ENCODE results near the gene CYP2W1.

The CYP2W1 gene

DNA sequence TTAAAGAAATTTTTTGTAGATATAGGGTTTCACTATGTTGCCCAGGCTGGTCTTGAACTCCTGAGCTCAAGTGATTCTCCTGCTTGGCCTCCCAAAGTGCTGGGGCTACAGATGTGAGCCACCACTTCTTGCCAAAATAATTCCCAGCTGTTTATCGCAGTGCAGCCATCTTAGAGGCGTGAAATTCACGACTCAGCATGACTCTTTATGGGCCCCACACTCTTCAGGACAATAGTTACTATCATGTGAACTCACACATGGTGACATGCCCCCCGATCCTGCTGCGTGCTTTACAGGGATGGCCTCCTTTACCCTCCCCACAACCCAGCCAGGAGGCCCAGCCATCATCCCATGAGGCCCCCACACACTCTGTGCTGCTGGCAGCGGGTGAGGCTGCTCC, 12.2 kb upstream of the CYP2W1 start:
- Histone ChIP-seq H3K36me3 (ENCODE audit: control insufficient read depth in 2 of 2, insufficient read depth in 2 of 2, low read length in 2 of 2) (peaks cover 41 to 48% of the 10 kb centered on the region in 2 donors), H3K27ac (ENCODE audit: low read length) (no peak overlapping the region), H3K4me3 (ENCODE audit: low read length in 2 of 2) (no peak overlapping the region), H3K27me3 (ENCODE audit: control insufficient read depth in 1 of 2, insufficient read depth in 2 of 2, low read length in 2 of 2) (no peaks in the 10 kb centered on the region), H3K9ac (ENCODE audit: low read length in 2 of 2) (no peak overlapping the region), H3K9me3 (ENCODE audit: control insufficient read depth in 2 of 2, low read length in 2 of 2) (no peaks in the 10 kb centered on the region), H3K4me1 (ENCODE audit: control insufficient read depth, insufficient read depth, low read length) (peaks cover 32% of the 10 kb centered on the region)

DNA sequence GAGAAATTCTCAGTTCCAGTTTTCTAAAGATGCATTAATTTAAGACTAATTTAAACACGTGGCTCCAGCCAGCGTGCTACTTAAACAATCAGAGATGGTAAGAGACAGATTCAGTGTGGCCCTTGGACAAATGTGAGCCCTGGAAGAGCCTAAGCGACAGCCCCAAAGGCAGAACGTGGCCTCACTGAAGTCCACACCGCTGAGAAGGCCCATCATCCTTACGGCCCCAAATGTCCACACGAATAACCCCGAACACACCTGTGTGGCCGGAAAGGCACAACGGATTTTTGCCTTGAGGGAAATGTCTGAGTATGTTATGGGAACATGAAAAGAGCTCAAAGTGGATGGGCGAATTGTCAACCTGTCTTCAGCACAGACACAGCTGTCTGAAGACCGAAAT, 10.9 kb upstream of the CYP2W1 start:
- Histone ChIP-seq H3K9me3 (ENCODE audit: control insufficient read depth in 2 of 2, low read length in 2 of 2) (no peaks in the 10 kb centered on the region), H3K4me3 (ENCODE audit: low read length in 2 of 2) (no peak overlapping the region), H3K27ac (ENCODE audit: low read length) (no peak overlapping the region), H3K9ac (ENCODE audit: low read length in 2 of 2) (no peak overlapping the region), H3K27me3 (ENCODE audit: control insufficient read depth in 1 of 2, insufficient read depth in 2 of 2, low read length in 2 of 2) (no peaks in the 10 kb centered on the region), H3K36me3 (ENCODE audit: control insufficient read depth in 2 of 2, insufficient read depth in 2 of 2, low read length in 2 of 2) (peaks cover 38 to 40% of the 10 kb centered on the region in 2 donors), H3K4me1 (ENCODE audit: control insufficient read depth, insufficient read depth, low read length) (peaks cover 26% of the 10 kb centered on the region)

DNA sequence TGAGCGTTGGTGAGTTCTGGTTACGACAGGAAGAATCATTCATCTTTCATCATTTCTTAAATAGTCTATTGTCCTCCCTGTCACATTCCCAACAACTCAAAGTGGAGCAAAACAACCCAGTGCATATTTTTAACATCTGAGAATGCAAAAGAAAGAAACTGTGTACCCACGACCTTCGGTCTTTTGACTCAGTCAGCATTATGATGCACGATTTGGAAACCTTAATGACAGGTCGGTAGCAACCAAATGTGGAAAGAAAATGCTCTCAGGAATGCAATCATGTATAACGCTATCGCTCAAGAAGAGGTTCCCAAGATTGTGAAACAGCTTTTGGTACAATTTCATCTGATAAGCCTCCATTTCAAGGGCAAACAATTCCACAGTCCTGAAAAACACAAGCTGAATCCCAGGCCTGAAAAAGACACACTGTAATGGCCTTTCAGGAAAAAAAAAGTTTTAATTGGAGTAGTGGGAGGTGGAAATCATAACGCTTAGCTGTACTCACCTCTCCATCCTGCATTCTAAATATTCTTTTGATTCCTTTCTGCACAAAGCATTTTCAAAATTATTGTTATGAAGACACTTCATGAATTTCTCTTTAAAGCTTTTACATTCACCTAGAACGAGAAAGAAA, 10.2 kb upstream of the CYP2W1 start:
- H3K9me3 ChIP-seq (ENCODE audit: control insufficient read depth in 2 of 2, low read length in 2 of 2): no peaks in the 10 kb centered on the region
- no peak overlapping the region for H3K27ac ChIP-seq (ENCODE audit: low read length)
- peaks cover 26% of the 10 kb centered on the region for H3K4me1 ChIP-seq (ENCODE audit: control insufficient read depth, insufficient read depth, low read length)
- peaks cover 31 to 34% of the 10 kb centered on the region in 2 donors for H3K36me3 ChIP-seq (ENCODE audit: control insufficient read depth in 2 of 2, insufficient read depth in 2 of 2, low read length in 2 of 2)
- no peaks in the 10 kb centered on the region for H3K27me3 ChIP-seq (ENCODE audit: control insufficient read depth in 1 of 2, insufficient read depth in 2 of 2, low read length in 2 of 2)
- no peak overlapping the region for H3K9ac ChIP-seq (ENCODE audit: low read length in 2 of 2)
- no peak overlapping the region for H3K4me3 ChIP-seq (ENCODE audit: low read length in 2 of 2)

DNA sequence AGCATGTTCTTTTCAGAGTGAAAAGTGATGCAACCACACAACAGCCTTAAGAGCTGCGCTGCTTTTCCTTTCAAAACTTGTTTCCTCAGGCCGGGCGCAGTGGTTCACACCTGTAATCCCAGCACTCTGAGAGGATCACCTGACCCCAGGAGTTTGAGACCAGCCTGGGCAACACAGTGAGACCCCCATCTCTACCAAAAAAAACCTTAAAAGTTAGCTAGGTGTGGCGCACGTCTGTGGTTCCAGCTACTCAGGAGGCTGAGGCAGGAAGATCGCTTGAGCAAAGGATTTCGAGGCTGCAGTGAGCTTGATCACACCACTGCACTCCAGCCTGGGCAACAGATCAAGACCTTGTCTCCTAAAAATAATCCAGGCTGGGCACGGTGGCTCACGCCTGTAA, 9.7 kb upstream of the CYP2W1 start:
- Histone ChIP-seq H3K4me1 (ENCODE audit: control insufficient read depth, insufficient read depth, low read length) (peaks cover 26% of the 10 kb centered on the region), H3K9me3 (ENCODE audit: control insufficient read depth in 2 of 2, low read length in 2 of 2) (no peaks in the 10 kb centered on the region), H3K4me3 (ENCODE audit: low read length in 2 of 2) (no peak overlapping the region), H3K36me3 (ENCODE audit: control insufficient read depth in 2 of 2, insufficient read depth in 2 of 2, low read length in 2 of 2) (peaks cover 26 to 29% of the 10 kb centered on the region in 2 donors), H3K27me3 (ENCODE audit: control insufficient read depth in 1 of 2, insufficient read depth in 2 of 2, low read length in 2 of 2) (no peaks in the 10 kb centered on the region), H3K27ac (ENCODE audit: low read length) (no peak overlapping the region), H3K9ac (ENCODE audit: low read length in 2 of 2) (no peak overlapping the region)

DNA sequence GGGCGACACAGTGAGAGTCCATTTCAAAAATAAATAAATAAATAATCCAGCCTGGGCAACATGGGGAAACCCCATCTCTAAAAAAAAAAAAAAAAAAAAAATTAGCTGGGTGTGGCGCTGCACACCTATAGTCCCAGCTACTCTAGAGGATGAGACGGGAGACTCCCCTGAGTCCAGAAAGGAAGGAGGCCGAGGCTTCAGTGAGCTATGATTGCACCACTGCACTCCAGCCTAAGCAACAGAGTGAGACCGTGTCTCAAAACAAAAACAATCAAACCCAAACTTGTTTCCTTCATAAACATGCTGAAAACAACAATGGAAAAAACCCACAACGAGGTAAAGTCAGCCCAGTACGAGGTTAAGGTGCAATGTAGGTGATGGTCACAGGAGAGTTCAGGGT, 8.8 kb upstream of the CYP2W1 start:
- Histone ChIP-seq H3K27me3 (ENCODE audit: control insufficient read depth in 1 of 2, insufficient read depth in 2 of 2, low read length in 2 of 2) (no peaks in the 10 kb centered on the region), H3K9ac (ENCODE audit: low read length in 2 of 2) (peak overlapping the region in 1 of 2 donors; percentile 86), H3K4me1 (ENCODE audit: control insufficient read depth, insufficient read depth, low read length) (peaks cover 26% of the 10 kb centered on the region), H3K9me3 (ENCODE audit: control insufficient read depth in 2 of 2, low read length in 2 of 2) (no peaks in the 10 kb centered on the region), H3K36me3 (ENCODE audit: control insufficient read depth in 2 of 2, insufficient read depth in 2 of 2, low read length in 2 of 2) (peaks cover 21 to 23% of the 10 kb centered on the region in 2 donors), H3K4me3 (ENCODE audit: low read length in 2 of 2) (peak overlapping the region; percentile 82 to 90), H3K27ac (ENCODE audit: low read length) (no peak overlapping the region)

DNA sequence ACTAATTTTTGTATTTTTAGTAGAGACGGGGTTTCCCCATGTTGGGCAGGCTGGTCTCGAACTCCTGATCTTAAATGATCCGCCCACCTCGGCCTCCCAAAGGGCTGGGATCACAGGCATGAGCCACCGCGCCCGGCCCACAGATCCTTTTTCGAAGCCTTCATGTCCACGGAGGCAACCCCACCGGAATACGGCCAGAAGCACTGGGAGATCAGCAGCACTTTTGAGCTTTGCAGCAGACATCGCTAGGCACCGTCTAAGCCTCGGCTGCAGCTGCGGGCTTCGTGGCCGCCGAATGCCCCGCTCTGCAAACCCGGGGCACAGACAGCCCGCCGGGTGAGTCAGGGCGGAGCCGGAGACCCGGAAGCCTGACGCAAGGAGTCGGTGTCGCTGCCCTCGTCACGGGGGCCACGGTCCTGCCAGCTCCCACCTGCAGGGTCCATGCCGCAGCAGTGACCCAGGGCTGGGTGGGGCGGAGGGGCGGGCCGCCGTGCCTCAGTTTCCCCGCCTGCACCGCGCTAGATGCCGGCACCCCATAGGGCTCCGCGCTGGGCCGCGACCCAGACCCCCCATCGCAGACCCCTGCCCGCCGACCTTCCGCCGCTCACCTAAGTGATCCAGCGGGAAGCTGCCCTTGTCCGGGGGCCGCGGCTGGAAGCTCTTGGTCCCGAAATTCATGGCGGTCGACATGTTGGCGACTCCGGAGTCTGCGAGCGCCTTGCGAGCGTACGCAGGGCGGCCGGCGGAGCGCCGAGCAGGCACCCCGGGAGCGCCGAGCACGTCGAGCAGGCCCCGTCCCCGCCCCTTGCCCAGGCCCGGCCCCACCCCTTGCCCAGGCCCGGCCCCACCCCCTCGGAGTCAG, 7.9 kb upstream of the CYP2W1 start, which contains the start of gene COX19:
COX19 (minus strand) TSS at position 730 of the 862 bp plus-strand sequence; CDS start at position 690, 40 bp downstream.
- H3K9ac ChIP-seq (ENCODE audit: low read length in 2 of 2): peak within 1 kb of the TSS; percentile 71 to 86
- H3K4me1 ChIP-seq (ENCODE audit: control insufficient read depth, insufficient read depth, low read length): peaks cover 26% of the 10 kb centered on the region
- peak within 1 kb of the TSS; percentile 82 to 90 for H3K4me3 ChIP-seq (ENCODE audit: low read length in 2 of 2)
- H3K27me3 ChIP-seq (ENCODE audit: control insufficient read depth in 1 of 2, insufficient read depth in 2 of 2, low read length in 2 of 2): no peaks in the 10 kb centered on the region
- no peaks in the 10 kb centered on the region for H3K9me3 ChIP-seq (ENCODE audit: control insufficient read depth in 2 of 2, low read length in 2 of 2)
- H3K36me3 ChIP-seq (ENCODE audit: control insufficient read depth in 2 of 2, insufficient read depth in 2 of 2, low read length in 2 of 2): peaks cover 19 to 21% of the 10 kb centered on the region in 2 donors
- peak within 1 kb of the TSS; percentile 82 for H3K27ac ChIP-seq (ENCODE audit: low read length)

DNA sequence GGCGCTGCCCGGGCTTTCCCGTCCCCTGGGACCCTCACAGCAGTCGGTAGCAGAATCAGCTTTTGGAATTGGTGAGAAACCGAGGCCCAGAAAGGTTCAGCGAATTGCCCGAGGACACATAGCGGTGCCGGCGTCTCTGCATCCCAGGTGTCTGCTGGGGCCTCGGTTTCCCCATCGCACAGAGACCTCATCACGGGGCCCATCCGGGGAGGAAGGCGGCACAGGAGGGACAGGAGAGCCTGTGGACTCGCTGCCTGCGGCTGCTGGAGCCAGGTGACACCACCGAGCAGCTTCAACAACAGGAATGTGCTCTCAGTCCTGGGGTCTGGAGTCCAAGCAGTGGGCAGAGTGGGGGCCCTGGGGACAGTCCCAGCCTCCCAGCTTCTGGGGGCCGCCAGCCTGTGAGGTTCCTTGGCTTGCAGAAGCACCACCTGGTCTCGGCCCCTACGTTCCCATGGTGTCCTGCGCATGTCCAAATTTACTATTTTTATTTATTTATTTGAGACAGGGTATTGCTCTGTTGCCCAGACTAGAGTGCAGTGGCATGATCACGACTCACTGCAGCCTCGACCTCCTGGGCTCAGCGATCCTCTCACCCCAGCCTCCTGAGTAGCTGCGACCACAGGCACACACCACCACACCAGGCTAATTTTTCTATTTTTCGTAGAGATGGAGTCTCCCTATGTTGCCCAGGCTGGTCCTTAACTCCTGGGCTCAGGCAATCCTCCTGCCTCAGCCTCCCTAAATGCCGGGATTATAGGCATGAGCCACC, 7.1 kb upstream of the CYP2W1 start:
- H3K27ac ChIP-seq (ENCODE audit: low read length): no peak overlapping the region
- H3K4me3 ChIP-seq (ENCODE audit: low read length in 2 of 2): peak overlapping the region; percentile 76 to 90
- H3K9me3 ChIP-seq (ENCODE audit: control insufficient read depth in 2 of 2, low read length in 2 of 2): no peaks in the 10 kb centered on the region
- H3K27me3 ChIP-seq (ENCODE audit: control insufficient read depth in 1 of 2, insufficient read depth in 2 of 2, low read length in 2 of 2): no peaks in the 10 kb centered on the region
- peaks cover 16 to 20% of the 10 kb centered on the region in 2 donors for H3K36me3 ChIP-seq (ENCODE audit: control insufficient read depth in 2 of 2, insufficient read depth in 2 of 2, low read length in 2 of 2)
- H3K4me1 ChIP-seq (ENCODE audit: control insufficient read depth, insufficient read depth, low read length): peaks cover 23% of the 10 kb centered on the region
- H3K9ac ChIP-seq (ENCODE audit: low read length in 2 of 2): peak overlapping the region in 1 of 2 donors; percentile 36

DNA sequence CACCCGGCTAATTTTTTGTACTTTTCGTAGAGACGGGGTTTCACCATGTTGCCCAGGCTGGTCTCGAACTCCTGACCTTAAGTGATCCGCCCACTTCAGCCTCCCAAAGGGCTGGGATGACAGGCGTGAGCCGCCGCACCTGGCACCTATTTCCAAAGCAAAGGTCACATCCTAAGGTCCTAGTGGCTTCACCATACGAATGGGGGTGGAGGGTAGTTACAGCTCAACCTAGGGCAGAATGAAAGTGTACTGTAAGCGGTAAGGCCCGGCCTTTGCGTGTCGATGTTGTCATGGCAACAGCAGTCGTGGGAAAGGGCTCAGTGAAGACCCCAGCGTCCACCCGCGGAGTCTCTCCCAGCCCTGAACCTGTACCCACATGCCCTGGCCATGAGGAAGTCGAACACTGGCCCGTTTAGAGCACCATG, 6.1 kb upstream of the CYP2W1 start:
- no peaks in the 10 kb centered on the region for H3K9me3 ChIP-seq (ENCODE audit: control insufficient read depth in 2 of 2, low read length in 2 of 2)
- no peak overlapping the region for H3K4me3 ChIP-seq (ENCODE audit: low read length in 2 of 2)

DNA sequence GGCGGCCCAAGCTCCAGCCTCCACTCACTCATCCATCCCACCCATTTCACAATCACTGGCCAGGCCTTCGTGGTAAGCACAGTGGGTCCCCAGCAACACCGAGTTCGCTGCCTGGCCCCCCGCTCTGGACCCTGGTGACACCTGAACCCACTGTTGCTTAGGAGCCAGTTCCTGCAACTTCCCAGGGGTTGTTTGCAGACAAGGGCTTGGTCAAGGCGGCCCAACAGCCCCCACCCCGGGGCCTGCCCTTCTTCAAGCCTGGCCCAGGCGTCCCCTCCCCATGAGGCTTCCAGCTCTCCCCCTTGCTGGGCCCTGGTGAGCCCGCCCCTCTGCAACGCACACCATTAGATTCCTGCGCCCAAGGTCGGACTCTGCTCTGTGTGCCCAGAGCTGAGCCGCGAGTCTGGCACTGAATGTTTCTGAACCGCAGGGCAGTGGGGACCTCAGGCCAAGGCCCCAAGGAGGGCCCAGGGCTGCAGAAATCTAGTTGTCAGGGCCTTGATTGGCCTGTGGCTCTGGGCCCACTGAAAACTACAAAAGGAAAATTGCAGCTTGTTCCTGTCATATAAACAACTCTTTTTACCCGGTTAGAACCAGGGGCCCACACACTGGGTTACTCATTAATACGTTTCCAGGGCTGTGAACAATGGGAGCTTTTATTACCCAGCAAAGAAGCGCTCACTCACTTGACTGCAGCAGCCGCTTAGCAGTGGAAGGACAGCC, 5.5 kb upstream of the CYP2W1 start:
- H3K9ac ChIP-seq (ENCODE audit: low read length in 2 of 2): no peak overlapping the region
- peaks cover 16% of the 10 kb centered on the region for H3K4me1 ChIP-seq (ENCODE audit: control insufficient read depth, insufficient read depth, low read length)
- peaks cover 0 to 3% of the 10 kb centered on the region in 2 donors for H3K27me3 ChIP-seq (ENCODE audit: control insufficient read depth in 1 of 2, insufficient read depth in 2 of 2, low read length in 2 of 2)
- no peak overlapping the region for H3K27ac ChIP-seq (ENCODE audit: low read length)
- H3K4me3 ChIP-seq (ENCODE audit: low read length in 2 of 2): no peak overlapping the region
- peaks cover 5 to 8% of the 10 kb centered on the region in 2 donors for H3K36me3 ChIP-seq (ENCODE audit: control insufficient read depth in 2 of 2, insufficient read depth in 2 of 2, low read length in 2 of 2)
- no peaks in the 10 kb centered on the region for H3K9me3 ChIP-seq (ENCODE audit: control insufficient read depth in 2 of 2, low read length in 2 of 2)

More for the DNA sequence above, 6.1 kb upstream of the CYP2W1 start:
- Histone ChIP-seq H3K27ac (ENCODE audit: low read length) (no peak overlapping the region), H3K9ac (ENCODE audit: low read length in 2 of 2) (no peak overlapping the region), H3K27me3 (ENCODE audit: control insufficient read depth in 1 of 2, insufficient read depth in 2 of 2, low read length in 2 of 2) (no peaks in the 10 kb centered on the region), H3K4me1 (ENCODE audit: control insufficient read depth, insufficient read depth, low read length) (peaks cover 18% of the 10 kb centered on the region), H3K36me3 (ENCODE audit: control insufficient read depth in 2 of 2, insufficient read depth in 2 of 2, low read length in 2 of 2) (peaks cover 11 to 13% of the 10 kb centered on the region in 2 donors)

DNA sequence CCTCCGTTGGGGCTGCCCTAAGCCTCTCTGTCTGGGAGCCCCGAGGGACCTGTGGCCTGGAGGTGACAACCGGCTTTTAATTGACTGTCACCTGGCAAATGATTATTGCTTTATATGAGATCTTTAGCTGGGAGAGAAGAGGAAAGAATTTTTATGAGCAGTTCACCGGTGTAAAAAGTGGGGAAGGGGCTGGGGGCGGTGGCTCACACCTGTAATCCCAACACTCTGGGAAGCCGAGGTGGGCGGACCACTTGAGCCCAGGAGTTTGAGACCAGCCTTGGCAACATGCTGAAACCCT, 5.0 kb upstream of the CYP2W1 start:
- peaks cover 0 to 6% of the 10 kb centered on the region in 2 donors for H3K27me3 ChIP-seq (ENCODE audit: control insufficient read depth in 1 of 2, insufficient read depth in 2 of 2, low read length in 2 of 2)
- H3K4me1 ChIP-seq (ENCODE audit: control insufficient read depth, insufficient read depth, low read length): peaks cover 15% of the 10 kb centered on the region
- H3K9ac ChIP-seq (ENCODE audit: low read length in 2 of 2): no peak overlapping the region
- H3K36me3 ChIP-seq (ENCODE audit: control insufficient read depth in 2 of 2, insufficient read depth in 2 of 2, low read length in 2 of 2): peaks cover under 1 to 2% of the 10 kb centered on the region in 2 donors
- no peak overlapping the region for H3K27ac ChIP-seq (ENCODE audit: low read length)
- no peak overlapping the region for H3K4me3 ChIP-seq (ENCODE audit: low read length in 2 of 2)
- H3K9me3 ChIP-seq (ENCODE audit: control insufficient read depth in 2 of 2, low read length in 2 of 2): no peaks in the 10 kb centered on the region
